DMS 273 (cell line): ENCODE results near the gene GTF2A1L.
"Not testable (repeated sequence)": the region's sequence is repeated elsewhere in the genome, so short reads cannot be mapped to it uniquely, and the experiment has no call there.

ENCODE experiments used
- DNase-seq: peaks from one replicate; lab custom pipeline; 2025; ENCODE audit not compliant: unreplicated experiment; lab: John Stamatoyannopoulos, UW

GTF2A1L gene, protein sequence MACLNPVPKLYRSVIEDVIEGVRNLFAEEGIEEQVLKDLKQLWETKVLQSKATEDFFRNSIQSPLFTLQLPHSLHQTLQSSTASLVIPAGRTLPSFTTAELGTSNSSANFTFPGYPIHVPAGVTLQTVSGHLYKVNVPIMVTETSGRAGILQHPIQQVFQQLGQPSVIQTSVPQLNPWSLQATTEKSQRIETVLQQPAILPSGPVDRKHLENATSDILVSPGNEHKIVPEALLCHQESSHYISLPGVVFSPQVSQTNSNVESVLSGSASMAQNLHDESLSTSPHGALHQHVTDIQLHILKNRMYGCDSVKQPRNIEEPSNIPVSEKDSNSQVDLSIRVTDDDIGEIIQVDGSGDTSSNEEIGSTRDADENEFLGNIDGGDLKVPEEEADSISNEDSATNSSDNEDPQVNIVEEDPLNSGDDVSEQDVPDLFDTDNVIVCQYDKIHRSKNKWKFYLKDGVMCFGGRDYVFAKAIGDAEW

DNA sequence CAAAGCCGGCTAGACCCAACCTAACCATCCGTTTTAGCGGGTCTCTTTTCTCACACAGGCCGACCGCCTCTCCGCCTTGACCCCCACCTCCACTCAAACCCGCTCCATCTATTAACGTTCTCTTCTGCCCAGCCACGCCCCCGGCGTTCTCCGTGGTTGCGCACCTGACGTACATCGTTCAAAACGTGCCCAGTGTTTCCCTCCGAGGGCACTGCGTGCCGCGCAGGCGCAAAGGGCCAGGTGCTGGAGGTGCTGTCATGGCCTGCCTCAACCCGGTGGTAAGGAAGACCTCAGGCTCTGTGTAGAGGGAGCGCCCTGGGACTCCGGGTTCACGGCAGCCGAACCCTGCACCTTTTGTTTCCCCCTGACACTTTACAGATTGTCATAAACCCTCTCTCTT lies at the start of gene GTF2A1L:
TSS of gene GTF2A1L (plus strand) at position 239 of the 400 bp plus-strand sequence. CDS start at position 258, 19 bp downstream.
- DNase-seq: no peak

DNA sequence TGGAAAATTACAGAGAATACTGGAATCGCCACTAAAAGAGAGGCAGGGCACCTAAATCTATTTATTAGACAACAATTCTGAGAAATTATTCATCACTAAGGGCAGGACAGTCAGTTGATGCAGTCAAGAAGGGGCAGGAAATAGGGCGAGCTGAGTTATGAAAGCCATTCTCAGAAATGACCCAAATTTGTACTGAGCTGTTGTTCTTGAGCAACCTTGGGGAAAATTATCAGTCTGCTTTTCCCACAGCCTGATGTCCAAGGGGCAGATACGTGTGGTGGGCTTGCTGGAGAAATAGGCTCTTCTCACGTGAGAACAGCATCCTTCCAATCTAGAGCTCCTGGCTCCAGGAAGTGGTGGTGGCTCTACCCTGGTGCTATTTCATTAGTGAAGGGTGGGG lies 49.1 kb upstream of the GTF2A1L start:
- no peak for DNase-seq

DNA sequence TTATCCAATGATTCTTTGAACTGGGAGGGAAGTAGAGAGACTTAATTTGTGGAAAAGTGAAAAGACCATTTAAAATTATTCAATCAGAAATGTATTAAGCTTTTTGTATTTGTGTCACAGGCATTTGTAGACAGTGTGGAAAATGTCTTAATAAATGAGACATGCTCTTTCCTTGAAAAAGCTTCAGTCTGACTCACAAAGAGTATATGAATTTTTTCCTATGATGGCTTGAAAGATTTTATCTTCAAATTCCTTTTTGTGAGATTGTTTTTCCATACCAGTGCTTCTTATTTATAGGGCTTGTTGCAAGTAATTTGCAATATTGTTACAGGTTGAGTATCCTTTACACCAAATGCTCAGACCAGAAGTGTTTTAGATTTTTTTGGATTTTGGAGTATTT lies 48.2 kb upstream of the GTF2A1L start:
- DNase-seq: no peak

DNA sequence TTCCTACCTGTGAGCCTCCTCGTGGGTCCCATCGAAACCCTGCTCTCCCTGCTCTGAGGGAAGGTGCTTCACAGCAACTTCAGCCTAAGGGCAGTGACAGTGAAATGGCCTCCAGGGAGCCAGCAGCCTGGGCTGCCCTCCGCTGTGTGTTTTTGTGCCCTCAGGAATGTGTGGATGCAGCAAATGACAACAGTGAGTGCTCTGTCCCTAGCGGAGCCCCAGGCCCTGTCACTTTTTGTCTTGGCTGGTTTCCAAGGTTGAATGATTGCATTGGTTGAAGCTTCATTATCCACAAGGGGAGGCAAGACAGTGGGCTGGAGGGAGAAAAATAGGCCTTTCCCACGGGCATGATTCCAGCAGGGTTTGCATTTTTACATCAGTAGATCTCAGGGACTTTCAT lies 44.8 kb upstream of the GTF2A1L start:
- no peak for DNase-seq

DNA sequence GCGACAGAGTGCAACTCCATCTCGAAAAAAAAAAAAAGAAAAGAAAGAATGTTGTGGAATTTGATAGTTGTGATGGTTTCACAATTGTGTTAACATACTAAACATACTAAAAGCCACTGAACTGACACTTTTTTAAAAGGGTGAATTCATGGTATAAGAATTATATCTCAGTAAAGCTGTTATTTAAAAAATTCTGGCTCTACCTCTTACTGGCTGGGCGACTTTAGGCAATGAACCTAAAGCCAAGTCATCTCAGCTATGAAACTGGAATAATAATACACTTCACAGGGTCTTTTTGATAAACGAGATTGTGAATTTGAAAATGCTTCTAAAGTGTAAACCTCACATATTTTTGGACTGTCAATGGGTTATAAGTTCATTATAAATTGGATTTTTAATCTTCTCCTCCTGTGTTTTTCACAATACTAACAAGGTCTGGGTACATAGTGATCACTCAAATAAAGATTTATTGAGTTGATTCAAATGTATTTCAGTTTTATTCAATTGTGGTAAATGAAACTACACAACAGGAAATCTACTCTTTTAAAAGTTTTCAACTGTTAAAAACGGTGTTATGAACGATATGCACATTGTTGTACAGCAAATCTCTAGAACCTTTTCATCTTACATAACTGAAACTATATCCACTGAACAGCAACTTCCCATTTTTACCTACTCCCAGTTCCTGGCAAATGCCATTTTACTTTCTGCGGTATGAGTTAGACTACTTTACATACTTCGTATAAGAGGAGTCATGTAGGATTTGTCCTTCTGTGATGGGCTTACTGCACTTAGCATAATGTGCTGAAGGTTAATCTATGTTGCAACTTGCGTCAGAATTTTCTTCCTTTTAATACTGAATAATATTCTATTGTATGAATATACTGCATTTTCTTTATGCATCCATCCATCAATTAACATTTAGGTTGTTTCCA lies 43.0 kb upstream of the GTF2A1L start:
- no peak for DNase-seq

DNA sequence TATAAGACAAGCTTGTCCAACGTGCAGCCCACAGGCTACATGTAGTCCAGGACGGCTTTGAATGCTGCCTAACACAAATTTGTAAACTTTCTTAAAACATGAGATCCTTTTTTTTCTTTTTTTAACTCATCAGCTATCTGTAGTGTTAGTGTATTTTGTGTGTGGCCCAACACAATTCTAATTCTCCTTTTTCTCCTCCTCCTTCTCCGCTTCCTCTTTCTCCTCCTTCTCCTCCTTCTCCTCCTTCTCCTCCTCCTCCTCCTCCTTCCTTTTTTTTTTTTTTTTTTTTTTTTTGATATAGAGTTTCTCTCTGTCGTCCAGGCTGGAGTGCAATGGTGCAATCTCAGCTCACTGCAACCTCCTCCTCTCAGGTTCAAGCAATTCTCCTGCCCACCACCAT lies 39.3 kb upstream of the GTF2A1L start:
- no peak for DNase-seq

DNA sequence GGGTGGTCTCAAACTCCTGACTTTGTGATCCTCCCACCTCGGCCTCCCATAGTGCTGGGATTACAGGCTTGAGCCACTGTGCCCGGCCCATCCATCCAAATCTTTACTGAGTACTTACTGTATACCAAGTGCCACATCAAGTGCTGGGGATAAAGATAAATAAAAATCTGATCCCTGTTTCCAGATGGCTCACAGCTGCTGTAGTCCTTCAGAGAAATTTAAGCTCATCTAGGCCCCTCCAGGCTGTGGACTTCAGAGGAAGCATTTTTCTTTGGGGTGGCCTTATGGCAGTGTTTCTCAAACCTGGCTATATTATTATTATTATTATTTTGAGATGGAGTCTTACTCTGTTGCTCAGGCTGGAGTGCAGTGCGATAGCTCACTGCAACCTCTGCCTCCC lies 33.7 kb upstream of the GTF2A1L start:
- peak; percentile 16 for DNase-seq

DNA sequence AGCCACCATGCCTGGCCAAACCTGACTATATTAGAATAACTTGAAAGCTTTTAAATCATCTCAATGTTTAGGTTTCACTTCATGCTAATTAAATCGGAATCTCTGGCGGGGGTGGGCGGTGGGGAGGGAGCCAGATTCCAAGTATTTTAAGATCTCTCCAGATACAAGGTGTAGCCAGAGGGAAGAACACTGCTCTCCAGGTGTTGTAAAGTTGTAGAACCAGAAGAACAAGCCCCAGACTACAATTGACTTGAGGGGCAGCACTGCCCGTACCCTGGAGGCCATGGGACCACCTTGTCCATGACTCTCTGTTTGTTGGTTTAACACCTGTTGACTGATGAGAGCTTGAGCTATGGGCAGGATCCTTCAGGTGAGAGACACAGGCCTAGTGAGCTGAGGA lies 33.1 kb upstream of the GTF2A1L start:
- DNase-seq: no peak

DNA sequence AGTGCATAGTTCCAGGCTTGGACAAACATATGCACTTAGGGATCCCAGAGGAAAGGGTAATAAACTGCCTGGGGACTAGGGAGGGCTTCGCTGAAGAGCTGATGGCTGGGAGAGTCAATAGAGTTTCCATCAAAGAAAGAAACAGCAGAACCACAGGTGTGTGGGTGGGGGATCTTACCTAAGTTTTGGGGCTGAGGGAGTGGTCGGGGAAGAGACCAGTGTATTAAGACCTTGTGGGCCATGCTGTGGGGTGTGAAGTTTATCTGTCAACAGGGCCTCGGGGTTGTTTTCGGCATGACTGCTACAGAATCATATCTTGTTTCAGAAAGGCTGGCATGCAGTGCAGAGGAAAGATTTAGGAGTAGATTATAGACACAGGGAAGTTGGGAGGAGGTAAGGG lies 31.2 kb upstream of the GTF2A1L start:
- no peak for DNase-seq

DNA sequence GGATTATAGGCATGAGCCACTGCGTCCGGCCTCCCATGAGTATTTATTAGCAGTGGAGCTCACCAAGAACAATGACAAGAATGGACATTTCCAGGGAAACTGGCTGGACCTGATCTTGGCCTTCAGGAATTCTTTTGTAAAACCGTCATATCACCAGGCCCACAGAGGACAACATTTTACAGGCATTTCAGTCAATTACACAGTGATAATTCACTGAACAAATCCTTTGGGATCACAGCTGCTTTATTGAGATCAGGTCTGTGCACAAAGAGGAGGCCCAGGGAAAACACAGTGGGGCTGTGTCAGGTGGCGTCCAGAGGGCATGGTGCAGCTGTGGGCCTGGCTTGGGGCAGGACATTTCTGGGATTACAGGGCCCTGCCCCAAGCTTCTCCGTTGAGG lies 30.1 kb upstream of the GTF2A1L start:
- no peak for DNase-seq

DNA sequence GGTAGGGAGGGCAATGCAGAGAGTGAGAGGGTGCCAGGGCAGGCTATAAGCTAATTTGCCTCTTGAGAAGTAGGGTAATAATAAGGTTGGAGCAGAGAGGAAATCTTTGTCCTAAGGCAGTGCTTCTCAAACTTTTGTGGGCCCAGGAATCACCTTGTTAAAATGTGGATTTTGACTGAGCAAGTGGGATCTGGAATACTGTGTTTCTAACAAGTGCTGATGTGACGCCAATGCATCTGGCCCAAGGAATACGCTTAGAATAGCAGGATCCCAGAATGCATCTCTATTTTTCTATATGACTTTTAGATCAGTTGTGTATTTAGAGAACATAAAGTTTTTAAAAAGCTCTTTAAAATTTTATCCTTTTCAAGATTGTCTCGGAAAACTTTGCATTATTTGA lies 29.7 kb upstream of the GTF2A1L start:
- no peak for DNase-seq

DNA sequence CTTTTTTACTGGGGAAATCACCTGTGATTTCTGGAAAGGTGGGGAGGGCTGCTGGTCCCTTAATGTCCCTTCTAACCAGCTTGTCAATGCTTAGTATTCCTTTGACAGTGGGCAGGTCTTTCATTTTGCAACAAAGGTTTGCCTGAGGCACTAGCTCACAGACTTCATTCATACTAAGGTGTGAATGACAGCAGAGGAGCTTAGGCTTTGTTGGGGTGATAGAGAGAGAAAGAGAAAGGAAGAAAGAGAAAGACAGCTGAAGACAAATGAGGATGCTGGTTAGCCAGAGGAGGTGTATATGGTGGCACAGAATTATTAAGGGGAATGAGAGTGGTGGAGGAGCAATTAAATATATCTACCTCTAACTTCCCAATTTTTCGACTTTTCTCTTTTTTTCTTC lies 28.9 kb upstream of the GTF2A1L start:
- DNase-seq: no peak

DNA sequence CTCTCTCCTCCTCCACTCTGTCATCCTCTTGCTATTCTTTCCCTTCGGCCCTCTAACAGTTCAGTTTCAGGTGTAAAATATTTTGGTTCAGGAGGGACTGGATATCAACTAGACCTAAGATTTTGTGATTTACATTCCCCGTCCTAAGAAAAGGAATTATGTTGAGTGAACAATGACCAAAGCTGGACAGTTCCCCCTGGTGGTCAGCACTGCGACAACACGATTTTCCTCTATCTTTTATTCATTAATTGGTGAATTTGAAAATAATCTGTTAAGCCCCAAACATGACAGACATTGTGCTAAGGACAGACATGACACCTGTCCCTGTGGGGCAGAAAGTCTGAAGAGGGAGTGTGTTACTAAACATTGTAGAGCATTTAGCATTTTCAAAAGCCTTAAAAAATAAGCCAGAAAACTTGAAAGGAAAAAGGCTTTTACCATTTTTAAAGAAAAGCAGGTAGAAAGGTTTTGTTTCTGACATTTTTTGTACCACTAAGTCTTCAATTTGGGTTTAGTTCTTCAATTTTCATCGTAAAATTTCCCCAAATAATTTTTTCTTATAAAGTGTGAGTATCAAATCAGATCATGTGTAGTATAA lies 28.4 kb upstream of the GTF2A1L start:
- DNase-seq: peak; percentile 69

DNA sequence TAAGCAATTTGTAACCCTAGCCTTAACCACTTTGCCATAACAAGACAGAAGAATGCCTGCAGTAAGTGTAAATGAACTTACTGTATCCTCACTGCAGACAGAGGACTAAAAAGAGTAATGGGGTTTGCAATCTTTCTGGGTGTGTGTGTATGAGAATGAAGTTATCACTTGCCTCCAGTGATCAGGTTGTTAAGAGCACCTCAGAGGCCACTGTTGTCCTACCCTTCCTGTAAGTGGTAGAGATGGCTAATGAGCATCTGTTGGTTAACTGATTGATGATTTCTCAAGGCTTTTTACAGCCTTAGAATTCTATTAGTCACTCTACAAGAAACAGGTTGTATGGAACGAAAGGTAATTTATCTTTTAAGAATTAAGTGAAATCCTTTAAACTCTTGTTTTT lies 27.6 kb upstream of the GTF2A1L start:
- peak; percentile 10 for DNase-seq

DNA sequence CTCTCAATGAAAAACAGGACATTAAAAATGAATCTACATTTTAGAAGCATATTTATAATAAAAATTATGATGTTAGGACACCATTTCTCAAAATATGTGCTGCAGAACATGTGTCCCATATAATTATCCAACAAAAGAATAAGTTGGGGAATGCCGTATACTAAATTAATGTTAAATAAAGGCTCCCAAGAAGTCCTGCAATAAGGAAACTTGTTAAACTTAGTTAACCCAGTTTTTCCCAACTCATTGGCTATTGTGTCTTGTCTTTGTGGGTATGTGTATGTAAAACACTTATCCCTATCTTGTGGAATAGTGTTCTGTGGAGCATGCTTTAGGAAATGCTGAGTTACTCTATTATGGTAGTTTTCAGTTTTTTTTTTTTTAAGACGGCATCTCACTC lies 25.6 kb upstream of the GTF2A1L start:
- no peak for DNase-seq

DNA sequence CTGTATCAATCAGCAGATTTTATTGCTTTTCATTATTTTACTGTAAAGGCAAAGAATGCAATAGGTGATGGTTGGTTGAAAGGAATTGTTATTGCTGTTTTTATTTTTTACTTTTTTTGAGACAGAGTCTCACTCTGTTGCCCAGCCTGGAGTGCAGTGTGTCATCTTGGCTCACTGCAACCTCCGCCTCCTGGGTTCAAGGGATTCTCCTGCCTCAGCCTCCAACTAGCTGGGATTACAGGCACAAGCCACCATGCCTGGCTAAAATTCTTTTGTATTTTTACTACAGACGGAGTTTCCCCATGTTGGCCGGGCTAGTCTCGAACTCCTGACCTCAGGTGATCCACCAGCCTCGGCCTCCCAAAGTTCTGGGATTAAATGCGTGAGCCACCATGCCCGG lies 20.9 kb upstream of the GTF2A1L start:
- not testable (repeated sequence) for DNase-seq

DNA sequence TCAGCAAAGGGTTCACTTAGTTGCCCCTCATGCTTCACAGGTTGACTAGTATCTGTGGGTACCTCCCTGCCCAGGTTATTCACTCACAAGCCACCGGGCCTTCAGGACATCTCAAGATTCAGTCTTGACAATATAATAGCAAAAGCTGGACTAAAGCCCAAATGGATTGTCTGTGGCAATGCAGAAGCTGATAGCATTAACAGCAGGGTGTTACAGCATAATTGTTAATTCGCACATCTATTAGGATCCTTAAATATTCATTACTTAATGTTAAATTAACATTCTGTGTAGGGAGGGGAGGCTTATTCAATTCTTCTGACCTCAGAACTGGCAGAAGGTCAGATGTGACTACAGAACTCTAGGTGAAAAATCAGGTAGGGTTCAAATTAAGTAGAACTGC lies 20.2 kb upstream of the GTF2A1L start:
- no peak for DNase-seq

DNA sequence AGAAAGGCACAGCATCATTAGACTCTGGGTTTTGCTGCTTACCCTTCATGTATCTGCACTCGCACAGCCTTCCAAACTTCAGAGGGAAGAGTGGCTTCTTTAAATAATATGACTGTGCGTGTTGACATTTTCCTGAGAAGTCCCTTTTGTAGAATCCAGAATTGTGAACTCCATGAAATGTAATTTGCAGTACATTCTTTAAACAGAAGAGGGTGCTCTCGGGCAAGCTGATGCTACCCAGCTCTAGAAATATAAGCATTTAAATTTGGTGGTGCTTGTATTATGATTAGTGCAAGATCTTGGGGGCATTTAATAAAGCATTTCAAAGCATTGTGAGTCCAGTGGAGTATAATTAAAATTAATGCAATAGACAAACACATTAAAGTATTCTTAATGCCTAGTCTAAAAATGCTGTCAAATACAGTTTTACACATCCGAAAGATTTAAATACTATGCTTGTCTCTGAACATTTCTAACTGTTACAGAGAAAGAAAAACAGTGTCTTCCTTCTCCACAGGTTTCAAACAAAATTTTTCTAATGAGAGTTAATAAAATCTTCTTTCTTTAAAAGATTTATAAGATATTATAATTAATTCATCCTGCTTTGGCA lies 17.3 kb upstream of the GTF2A1L start:
- DNase-seq: peak; percentile 73

DNA sequence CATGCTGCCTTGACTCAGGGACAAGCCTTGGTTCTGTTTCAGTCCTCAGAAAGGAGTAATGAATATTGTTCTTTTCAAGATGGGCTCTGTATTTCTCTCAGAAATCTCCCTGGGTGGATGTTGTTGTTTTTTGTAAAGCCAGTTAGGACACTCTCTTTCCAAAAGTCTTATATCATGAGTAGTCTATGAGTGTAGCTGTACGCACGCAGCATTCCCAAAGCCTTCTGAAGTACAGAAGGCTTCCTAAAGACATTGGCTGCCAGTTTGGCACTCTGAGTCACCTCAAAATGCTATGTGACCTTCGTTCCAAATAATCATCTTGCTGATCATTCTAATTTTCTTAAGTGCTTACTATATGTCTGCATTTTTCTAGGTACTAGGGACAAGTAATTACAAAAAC lies 16.7 kb upstream of the GTF2A1L start:
- DNase-seq: no peak

DNA sequence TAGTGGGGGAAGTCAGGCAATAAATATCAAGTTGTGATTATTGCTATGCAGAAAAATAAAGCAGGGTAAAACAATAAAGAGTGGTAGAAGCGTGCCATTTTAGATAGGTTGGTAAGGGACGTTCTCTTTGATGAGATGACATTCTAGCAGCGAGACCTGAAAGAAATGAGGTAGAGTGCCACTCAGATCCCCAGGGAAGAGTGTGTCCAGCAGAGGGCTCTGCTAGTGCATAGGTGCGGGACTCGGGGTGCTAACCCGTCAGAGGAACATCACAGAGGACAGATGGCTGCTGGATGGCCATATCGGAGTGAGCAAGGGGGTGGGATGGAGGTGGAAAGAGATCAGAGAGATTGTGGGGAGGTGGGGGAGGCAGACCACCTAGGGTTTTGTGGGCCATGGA lies 16.3 kb upstream of the GTF2A1L start:
- peak; percentile 23 for DNase-seq

DNA sequence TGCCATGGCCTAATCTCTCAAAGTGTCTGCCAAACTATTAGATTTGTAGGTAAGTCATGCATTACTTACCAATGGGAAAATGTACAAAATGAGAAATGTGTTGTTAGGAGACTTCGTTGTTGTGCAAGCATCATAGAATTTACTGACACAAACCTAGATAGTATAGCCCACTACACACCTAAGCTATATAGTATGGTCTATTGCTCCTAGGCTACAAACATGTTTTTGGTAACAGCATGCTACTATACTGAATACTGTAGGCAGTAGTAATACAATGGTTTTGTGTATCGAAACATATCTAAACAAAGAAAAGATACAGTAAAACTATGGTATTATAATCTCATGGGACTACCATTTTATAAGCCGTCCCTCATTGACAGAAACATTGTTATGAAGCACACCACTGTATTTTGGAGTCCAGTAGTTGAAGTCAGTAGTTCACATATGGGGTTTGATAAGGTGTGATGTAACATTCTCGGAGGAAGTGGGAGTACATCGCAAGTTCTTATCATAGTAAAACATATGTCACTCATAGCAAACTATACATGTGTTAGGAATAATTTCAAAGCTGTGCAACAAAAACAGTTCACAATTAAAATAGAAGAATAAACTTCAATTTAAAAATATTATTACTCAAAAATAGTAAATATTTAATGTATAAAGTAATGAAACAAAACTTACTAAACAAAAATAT lies 12.0 kb upstream of the GTF2A1L start:
- DNase-seq: no peak
